NCI-H146 treated with DMSO at 0.1 percent for 48 hours (cell line): Measurements from ENCODE around the gene KSR2.

Experiments
- DNase-seq: peaks from one replicate; lab custom pipeline; 2025; ENCODE audit not compliant: unreplicated experiment; lab: John Stamatoyannopoulos, UW

KSR2 gene

DNA sequence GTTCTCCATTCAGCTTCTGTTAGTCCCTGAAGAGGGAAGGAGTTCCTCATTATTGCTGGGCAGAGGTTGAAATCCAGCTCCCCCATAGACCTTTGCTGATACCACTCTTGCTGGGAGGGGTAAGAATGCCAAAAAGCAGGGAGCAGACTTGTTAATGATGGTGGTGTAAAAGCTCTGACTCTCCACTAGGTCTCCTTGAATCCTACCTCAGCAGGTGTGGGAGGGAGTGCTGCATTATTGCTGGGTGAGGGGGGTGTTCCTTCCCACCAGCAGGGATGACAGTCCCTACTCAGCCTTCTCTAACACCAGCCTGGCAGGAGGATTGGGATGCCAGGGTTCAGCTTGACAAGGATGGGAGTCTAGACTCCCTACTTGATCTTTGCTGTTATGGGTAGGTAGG lies 421.6 kb downstream of the KSR2 start:
- DNase-seq, result no peak

DNA sequence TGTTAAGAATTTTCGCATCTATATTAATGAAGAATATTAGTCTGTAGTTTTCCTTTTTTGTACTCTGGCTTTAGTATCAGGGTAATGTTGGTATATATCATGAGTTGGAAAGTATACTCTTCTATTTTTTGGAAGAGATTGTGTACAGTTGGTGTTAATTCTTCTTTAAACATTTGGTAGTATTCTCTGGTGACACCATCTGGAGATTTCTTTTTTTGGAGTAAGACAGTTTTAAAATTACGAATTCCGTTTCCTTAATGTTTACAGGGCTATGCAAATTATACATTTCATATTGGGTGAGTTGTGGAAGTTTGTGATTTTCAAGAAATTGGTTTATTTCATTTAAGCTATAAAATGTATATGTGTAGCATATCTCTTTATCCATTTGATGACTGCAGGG lies 423.6 kb downstream of the KSR2 start:
- DNase-seq, result no peak

DNA sequence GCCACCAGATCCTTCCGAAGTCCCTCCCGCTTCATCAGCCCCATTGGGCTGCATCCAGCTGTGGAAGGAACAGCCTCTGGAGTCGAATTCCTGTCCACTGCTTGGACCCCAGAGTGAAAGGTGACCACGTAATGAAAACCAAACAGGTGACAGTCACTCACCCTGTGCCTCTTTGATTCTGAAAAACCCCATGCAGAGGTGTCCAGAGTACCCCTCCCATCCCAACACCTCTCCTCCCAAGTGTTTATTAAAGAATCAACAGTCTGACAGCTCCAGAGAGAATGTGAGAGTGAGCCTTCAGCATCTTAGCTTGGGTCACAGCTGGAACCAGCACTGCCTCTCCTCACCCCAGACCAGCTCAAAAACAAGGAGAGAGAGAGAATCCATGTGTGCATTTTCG lies 428.8 kb downstream of the KSR2 start:
- no peak for DNase-seq

DNA sequence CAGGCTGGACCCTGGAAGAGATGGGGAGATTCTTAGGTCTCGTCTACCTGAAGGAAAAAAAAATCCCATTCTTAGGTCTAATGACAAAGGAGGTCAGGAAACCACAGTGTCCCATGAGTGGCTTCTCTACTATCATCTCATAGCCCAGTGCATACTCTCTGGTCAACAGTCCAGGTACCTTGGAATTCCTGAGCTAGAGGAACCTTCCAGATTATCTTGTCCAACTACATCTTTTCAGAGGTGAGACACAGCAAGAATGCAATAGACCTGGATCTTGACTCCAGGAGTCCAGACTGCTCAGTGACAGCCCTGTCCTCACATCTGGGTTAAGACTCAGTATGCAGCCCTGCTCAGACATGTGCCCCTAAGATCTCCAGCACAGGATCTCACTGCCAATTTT lies 429.9 kb downstream of the KSR2 start:
- DNase-seq, result no peak

DNA sequence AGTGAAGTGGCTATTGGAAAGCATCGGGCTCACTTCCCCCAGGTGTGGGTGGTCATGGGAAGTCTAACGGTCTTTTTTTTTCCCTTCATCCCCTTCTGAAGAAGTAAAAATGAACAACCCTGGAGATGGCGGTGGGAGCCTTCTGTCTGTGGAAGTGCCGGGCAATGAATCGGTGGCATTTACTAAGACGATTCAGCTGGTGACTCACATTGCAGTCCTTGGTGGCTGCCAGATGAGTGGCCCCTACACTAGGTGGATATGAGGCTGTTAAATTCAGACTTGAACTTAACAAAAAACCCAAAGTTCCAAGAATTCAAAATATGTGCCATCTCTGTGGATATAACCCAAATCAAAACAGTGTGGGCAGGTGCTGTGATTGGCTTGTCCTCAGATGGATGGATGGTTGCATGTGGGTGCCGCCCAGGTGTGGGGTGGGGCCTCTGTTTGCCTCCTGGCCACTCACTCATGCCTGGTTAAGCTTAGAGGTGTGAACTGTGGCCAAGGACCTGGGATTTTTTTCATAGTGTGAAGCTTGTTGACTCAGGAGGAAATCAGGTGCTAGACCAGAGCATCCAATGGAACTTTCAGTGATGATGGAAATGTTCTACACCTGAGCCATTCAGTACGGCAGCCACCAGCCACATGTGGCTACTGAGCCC lies 430.6 kb downstream of the KSR2 start:
- no peak for DNase-seq

DNA sequence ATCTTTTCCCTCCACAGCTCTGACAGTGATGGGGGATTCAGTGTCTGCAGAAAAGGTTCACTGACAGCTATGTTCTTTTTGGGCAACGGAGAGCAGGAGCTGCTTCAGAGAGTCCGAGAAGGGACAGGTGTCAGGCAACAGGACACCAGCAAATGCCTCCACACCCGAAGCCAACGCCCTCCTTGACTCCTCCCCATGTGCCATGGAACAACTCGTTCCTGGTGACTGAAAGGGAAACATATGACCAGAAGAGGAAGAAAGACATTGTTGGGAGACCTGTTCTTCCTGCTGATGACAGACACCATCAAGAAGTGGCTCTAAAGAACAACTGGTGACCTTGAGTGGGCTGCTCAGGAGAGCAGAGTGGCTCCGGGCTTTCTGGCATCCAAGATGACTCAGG lies 435.1 kb downstream of the KSR2 start:
- DNase-seq, result no peak

DNA sequence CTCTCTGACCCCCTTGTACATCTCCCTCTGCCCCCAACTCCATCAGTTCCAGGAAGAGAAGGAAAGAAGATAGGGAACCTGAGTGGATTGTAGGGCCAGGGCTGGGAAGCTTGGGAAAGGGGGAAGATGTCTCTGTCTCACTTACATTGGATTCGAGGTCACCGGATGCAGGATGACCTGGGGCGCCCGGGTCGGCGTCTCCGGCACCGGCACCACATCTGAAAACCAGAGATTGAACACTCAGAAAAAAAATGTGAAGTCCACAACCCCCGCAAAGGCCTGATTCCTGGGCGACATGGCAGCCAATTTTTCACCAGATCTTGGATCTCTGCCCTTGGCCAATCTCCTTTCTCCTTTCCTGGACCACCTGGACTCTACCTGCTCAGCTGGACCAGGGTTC lies 438.0 kb downstream of the KSR2 start:
- no peak for DNase-seq

DNA sequence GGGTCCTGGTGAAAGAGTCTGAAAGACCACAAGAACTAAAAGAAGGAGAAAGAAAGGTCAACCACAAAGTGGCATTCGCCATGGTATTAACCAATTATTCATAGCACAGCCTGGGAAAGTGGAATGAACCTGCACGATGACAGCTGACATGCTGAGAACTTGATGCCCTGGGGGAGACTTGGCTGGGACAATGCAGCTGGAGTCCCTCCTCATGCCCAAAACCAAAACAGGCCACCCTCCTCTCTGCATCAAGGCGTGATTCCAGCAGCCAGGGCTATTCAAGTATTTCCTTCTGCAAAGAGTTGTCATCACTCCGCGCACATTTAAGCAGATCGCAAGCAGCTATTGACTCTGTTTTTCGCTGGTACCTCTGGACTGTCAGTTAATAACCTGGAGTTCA lies 440.3 kb downstream of the KSR2 start:
- no peak for DNase-seq

DNA sequence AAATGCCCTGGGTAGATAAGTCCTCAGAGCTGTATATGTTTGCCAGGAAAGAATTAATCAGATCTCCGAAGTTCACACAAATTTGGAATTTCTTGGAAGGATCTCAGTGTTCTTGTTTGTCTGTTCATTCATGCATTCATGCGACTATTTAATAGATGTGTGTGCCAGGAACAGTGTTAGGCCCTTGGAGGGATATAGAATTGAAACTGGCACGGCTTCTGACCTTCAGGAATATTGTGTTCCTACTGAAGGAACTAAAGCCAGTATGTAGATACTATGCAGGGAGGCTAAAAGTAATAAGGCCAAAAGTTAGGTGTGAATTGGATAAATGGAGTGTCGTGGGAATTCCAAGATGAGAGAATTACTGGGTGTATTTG lies 441.3 kb downstream of the KSR2 start:
- DNase-seq, result no peak

DNA sequence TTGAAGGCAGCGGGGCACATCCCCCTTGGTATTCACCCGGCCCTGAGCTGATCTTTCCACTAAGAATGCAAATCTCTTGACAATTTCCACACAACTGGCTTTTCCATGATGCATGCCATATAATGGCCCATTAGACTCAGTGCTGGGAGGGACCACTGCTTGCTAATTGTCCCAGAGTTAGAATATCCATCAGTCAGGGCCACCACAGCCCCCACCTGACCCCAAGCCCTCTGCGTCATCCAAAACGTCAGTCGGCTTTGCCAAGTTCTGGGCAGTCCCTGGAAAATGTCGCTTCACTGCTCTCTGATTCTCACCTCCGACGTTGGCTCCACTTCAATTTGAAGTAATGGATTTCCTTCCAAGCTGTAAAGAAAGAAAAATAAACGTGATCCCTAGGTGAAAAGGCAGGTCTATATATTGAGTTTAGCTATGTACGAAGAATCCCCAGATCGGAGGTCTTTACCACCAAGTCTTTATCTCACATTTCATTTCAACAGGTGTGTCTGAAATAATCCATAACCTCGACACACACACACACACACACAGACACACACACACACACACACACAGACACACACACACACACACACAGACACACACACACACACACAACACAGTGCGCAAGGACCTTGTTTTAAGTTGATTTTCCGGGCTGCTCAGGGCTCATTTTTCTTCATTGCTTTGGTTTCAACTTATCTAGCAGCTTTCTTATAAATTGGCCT lies 441.9 kb downstream of the KSR2 start:
- DNase-seq, result no peak

DNA sequence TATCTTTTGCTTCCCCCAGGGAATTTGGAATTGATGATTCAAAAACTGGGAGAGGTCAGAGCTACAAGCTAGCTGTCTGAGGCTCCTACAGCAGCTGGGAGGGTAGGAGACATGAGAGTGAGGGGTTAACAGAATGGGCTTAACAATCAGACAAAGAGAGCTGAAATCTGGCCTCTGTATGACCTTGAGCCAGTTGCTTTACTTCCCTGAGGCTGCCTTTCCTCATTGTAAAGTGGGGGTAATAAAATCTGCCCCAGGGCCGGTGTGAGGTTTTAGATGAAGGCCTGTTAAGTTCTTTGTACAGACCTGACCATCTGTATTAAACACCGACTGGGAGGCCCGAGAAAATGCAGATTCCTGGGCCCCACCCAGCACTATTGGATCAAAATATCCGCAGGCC lies 443.0 kb downstream of the KSR2 start:
- no peak for DNase-seq

DNA sequence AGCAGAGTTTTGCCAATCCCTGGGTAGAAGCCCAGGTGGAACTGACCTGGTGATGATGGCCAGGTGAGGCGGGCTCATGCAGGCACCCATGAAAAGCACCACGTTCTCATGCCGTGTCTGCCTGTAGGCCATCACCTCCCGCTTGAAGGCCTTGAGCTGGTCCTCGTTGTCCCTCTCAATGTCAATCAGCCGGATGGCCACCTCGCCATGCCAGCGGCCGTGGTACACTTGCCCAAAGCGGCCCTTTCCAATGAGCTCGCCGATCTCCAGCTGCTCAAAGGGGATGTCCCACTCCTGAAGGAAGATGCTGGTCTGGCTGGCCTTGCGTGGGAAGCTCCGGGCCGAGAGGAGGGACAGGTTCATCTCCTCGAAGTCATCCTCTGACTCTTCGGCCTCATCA lies 444.0 kb downstream of the KSR2 start:
- no peak for DNase-seq

DNA sequence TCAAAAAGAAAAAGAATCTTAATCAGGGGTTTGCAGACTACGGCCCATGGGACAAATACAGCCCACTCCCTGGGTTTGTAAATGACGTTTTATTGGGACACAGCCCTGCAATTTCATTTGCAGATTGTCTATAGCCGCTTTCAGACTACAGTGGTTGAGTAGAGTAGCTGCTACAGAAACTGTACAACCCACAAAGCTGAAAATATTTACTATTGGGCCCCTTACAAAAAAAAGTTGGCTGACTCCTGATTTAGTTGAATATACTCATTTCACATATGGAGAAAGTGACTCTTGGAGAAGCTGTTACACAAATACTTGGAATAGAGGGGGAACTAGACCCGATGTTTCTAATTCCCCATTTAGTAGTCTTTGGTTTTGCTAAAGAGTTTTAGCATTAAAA lies 444.8 kb downstream of the KSR2 start:
- no peak for DNase-seq

DNA sequence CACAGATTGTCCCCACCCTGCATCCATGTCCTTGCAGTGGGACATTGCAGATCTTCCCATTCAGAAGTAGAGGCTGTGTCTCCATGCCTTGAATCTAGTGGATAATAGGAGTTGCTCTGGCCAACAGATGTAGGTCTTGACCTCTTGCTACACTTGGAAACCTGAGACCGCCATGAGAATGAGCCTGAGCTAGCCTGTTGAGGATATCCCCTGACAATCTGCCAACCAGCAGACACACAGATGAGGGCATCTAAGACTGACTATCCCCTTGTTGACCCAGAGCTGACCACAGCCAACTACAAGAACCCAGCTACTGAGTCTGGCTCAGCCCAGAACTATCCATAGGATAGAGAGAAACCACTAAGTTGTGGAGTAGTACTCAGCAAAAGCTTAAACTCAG lies 446.2 kb downstream of the KSR2 start:
- no peak for DNase-seq

DNA sequence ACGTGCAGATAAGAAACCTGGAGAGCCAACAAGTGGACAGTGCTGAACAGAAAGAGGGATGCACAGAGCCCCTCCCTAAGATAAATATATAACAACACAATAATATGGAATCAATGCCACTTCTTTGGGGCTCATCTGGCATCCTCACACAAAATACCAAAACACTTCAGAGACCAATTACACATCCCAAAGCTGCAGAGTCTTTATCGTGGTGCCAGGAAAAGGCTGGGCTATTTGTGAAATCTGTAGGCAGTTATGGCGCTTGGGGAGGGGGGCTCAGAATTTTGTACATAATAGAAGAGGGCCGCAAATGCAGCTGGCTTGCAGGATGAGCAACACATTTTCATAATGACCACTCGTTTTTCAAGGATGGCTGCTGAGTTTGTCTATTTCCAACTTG lies 446.9 kb downstream of the KSR2 start:
- DNase-seq, result no peak

DNA sequence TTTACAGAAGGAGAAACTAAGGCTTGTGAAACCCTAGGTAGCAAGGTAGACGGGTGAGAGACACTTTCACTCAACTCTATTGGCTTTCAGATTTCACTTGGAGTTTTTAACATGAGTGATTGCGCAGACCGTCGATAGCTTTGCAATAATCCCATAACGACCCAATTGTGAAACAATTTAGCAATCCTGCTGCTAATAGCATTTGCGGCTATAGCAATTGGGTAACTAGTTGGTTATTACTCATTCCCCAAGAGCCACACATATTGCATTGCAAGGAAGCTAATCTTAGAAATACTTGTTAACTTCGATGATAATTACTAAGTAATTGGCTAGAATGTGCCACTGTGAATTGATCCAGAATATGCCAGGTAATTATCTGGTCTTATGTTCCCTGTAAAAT lies 447.4 kb downstream of the KSR2 start:
- no peak for DNase-seq

DNA sequence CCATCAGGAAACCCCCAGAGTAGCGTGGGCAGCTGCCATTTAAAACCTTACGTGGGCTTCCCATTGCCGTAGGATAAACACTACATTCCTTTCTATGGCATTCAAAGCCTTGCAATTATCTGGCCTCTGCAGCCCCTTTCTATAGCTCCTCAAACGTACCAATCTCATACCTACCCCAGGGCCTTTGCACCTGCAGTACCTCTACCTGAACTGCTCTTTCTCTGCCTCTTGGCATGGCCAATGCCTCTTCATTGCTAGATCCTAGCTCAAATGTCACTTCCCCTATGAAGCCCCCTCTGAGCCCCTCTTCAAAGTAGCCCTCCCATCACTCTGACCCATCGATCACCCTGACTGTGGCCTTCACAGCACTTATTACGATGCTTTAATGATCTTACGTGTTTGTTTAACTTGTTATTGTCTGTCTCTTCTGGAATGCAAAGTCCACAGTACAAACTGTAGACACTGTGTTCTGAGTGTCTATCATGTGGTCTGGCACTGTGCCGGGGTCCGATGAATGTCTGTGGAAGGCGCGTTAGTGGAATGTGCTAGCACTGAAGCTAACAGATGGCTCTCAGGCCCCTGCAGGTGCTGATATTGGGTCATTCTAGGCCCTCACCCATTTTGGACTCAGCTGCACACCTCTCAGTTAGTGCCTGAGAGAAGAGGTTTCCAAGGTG lies 450.1 kb downstream of the KSR2 start:
- no peak for DNase-seq

DNA sequence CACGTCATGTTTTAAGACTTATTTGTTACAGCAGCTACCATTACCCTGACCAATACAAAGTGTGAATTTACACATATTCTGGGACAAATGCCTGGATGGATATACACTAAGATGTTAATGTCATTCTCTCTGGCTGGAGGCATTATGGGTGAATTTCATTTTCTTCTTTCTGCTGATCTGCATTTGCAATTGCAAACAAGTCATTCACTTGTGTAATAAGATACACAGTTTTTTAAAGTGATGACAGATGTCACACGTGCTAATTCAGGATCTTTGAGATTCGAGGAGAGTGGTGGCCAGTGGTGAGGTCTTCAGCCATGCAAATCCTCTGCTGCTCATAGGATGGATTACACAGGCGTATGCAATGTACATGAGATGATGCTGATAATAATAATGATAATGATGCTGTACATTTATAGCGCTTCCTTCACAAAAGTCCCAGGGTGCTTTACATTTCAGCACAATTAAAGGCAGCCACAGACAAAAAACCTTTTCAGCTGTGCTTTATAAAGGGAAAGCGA lies 451.5 kb downstream of the KSR2 start:
- DNase-seq, result no peak

DNA sequence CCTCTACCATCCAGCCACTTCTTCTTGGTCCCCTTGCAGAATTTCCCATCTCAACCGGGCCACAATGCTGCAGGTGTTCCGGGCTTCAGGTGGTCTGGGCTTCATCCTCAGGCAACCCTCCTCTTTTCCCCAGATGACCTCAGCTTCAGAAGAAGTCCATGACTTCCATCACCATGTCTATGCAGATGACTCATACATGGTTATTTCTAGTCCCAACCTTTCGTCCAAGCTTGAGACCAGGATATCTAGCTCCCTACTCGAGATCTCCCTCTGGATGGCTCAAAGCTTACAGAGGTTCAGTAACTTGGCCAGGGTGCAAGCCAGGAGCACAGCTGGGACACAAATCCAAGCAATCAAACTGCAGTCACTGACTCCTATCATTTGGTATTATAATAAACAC lies 452.8 kb downstream of the KSR2 start:
- no peak for DNase-seq

DNA sequence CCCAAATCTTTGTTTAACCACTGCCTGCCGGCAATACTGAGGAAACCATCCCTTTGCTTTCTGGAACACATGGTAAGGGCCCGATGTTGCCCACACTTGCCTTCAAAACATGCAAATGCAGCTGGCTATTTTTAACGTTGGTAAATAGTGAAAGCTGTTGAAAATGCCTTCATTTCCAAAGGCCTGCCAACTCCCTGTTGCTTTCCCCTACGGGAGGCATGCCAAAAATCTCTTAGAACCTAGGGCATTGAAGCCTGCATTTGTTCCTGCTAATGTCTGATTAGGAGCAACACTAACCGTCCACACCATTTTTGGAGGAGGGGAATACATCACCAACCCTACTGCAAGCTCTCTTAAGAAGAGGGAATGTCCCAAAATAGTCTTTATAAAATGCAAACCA lies 454.8 kb downstream of the KSR2 start:
- no peak for DNase-seq

DNA sequence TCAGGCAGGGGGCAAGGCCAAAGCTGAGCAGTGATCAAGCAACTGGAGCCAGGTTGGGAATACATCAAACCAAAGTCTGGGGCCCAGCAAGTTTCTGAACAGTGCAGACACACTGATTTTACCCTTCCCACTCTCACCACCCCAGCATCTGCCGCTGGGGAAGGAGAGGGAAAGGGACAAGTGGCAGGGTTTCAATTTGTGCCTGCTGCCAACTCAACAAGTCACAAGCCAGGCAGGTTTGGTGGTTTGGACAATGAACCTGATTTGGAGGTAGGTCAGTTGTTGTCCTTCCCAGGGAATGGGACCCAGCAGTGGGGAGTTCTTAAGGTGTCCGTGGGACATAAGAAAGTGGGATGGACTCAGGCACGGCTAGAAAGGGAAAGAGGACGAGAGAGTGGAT lies 455.4 kb downstream of the KSR2 start:
- no peak for DNase-seq

DNA sequence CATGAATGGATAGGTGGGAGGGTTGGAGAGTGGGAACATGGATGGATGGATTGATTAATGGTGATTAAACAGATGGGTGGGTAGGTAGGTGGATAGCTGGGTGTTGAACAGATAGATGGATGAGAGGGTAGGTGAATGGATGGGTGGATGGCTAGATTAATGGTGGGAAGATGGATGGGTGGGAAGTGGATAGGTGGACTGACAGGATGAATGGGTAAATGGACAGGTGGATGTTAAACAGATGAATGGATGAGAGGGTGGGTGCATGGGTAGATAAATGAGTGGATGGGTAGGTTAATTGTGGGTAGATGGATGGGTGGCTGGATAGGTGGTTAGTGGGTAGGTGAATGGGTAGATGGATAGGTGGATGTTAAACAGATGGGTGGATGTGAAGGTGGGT lies 460.3 kb downstream of the KSR2 start:
- DNase-seq, result no peak
